Activated CD4-positive, alpha-beta T cell treated with anti-CD3 and anti-CD28 coated beads, Interleukin-2, Interleukin-4, amounts not matched to agents 100 ng/mL and 50 ng/mL, durations not matched to agents 16 hours and 8 hours (primary cell): ENCODE data around the gene IGSF5.
A peak's percentile ranks its signal among the peaks of the same experiment; 100 is the strongest.
"Not testable (repeated sequence)": the region's sequence is repeated elsewhere in the genome, so short reads cannot be mapped to it uniquely, and the experiment has no call there.

Experiments
- DNase-seq: peaks from one replicate; pipeline ENCODE4 v3.0.0-alpha.2; 2020; ENCODE audit warnings: low spot score

IGSF5 gene

GRCh38 chr21:39744883-39745282, at the start of gene IGSF5:
TSS of gene IGSF5 (plus strand) at chr21:39745183. CDS start at chr21:39745510, 327 bp downstream.
- DNase-seq = not testable (repeated sequence)

DNA sequence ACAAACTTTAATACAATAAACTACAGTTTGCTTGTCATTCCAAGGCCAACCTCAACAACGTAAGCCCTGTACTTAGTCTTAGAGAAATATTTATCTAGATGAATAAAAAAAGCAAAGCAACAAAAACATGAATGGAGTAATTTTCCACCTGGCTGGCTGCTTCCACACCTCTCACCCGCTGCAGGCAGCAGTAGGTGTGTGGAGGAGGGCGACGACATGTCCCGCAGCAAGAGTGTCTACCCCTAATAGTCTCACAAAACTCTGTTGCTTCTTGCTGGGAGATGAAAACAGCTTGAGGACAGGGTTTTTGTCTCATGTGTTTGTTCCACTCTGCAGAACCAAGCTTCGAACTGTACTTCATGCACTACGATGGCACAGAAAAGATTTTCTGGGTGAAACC, 48.8 kb upstream of the IGSF5 start:
- DNase-seq = no peak

- no peak for DNase-seq
Observed at GRCh38 chr21:39696618-39697017, 48.4 kb upstream of the IGSF5 start.

- DNase-seq = no peak
Observed at GRCh38 chr21:39700318-39700717, 44.7 kb upstream of the IGSF5 start.

DNA sequence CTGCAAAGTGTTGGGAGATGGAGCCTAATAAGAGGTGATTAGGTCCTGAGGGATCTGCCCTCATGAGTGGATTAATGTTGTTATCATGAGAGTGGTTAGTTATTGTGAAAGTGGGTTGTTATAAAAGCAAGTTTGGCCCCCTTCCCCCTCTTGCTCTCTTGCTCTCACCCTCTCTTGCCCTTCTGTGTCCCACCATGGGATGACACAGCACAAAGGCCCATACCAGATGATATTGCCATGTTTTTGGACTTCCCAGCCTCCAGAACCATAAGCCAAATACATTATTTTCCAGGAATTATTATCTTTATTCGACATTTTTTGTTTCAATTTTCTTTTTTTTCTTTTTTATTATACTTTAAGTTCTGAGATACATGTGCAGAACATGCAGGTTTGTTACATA, 41.4 kb upstream of the IGSF5 start:
- no peak for DNase-seq

DNA sequence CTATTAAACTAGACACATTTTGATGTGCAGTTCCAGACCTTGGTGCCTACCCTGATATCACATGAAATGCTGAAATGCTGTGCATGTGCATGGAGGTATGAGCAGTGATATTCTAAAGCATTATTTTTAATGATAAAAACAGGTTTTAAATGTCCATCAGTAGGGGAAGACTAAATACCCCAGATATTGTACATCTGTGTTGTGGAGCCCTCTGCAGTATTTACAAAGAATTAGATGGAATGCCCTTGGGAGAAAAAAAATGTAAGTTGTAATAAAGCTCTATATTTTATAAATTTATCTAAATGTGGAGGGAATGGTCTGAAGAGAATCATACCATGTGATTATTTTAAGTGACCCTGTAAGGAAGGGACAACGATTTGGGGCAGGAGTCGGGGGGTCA, 39.1 kb upstream of the IGSF5 start:
- no peak for DNase-seq

GRCh38 chr21:39707316-39707715, 37.7 kb upstream of the IGSF5 start:
- no peak for DNase-seq

- no peak for DNase-seq
Observed at GRCh38 chr21:39710866-39711265, 34.1 kb upstream of the IGSF5 start.

GRCh38 chr21:39712273-39712672, 32.7 kb upstream of the IGSF5 start:
- no peak for DNase-seq

DNA sequence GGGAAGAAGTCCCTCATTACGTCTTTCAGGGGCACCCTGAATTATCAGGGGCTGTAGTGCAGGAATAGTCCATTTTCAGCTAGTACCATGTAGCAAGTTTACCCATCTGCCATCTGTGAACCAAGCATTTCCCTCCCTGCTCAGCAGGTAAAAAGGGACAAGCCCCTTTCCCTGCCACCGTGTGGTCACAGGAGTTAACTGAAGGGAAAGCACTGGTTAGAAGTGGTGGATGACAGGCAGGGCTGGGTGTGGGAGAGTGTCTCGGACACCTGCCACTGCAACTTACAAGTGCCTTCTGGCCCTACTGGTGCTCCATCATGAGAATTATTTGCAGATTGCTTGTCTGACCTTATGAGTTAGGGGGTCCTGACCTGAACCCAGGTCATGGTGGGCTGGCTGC, 32.0 kb upstream of the IGSF5 start:
- DNase-seq = no peak

DNA sequence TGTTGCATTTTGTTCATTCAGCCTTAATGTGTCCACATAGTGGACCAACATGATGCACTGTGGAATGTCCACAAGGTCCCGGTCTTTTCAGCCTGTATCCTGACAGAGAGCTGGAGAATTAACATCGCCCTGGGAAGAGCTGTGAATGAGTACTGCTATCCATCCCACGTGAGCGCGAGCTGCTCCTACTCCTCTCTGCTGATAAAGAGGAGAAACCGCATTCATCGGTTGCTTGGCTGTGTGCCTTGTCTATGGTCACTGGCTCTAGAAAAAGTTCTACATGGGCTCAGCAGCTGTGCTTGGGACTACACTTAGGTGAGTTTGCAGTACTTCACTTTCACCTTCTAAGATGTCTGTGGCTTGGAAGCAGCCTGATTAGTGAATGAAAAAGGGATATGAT, 31.1 kb upstream of the IGSF5 start:
- DNase-seq = no peak

DNA sequence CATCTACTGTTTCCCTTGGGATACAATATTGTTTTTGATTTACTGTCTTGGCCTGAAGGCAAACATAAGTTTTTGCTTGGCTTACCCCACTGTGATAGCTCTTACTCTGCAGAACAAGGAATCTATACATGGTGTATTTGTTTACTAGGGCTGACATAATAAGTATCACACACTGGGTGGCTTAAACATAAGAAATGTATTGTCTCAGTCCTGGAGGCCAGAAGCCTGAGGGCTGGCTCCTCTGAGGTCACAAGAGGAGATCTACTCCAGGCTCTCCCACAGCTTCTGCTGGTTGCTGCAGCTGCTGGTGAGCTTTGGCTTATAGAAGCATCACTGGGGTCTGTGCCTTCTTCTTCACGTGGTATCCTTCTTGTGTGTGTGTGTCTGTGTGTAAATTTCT, 30.7 kb upstream of the IGSF5 start:
- DNase-seq = no peak

GRCh38 chr21:39715804-39716397, 29.1 kb upstream of the IGSF5 start:
- DNase-seq = peak; percentile 45

DNA sequence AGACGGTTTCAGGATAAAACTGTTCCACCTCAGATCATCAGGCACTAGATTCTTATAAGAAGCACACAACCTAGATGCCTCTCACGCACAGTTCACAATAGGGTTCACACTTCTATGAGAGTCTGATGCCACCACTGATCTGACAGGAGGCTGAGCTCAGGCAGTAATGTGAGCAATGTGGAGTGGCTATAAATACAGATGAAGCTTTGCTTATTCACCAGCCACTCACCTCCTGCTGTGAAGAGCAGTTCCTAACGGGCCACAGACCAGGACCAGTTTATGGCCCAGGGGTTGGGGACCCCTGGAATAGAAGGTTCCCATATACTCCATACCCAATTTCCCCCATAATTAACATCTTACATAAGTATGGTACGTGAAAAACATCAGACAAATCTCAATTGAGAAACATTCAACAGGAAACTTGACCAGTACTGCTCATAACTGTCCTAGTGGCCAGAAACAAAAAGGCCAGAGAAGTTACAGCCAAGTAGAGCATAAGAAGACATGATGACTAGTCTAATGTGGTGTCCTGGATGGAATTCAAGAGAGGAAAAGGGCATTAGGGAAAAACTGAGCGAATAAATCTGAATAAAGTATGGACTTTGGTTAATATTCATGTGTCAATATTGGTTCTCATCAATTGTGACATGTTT, 24.7 kb upstream of the IGSF5 start:
- no peak for DNase-seq

DNA sequence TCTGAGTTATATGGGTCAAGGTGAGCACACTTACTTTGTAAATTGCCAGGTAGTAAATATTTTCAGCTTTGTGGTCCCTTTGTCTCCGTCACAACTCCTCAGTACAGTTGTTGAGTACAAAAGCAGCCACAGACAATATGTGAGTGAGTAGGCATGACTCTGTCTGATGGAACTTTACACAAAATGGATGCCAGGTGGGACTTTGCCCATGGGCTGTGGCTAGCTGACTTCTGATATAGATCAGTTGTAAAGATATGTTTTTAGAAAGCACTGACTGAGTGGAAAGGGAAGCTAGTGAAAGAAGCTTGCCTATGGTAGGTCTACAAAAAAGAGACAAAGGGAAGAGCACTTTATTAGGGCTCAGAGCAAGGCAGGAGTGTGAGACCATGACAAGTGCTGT, 23.1 kb upstream of the IGSF5 start:
- DNase-seq = no peak

- no peak for DNase-seq
Observed at GRCh38 chr21:39724944-39725343, 20.0 kb upstream of the IGSF5 start.

GRCh38 chr21:39726133-39726532, 18.9 kb upstream of the IGSF5 start:
- DNase-seq = no peak

GRCh38 chr21:39727401-39728120, 17.4 kb upstream of the IGSF5 start:
- DNase-seq = no peak

DNA sequence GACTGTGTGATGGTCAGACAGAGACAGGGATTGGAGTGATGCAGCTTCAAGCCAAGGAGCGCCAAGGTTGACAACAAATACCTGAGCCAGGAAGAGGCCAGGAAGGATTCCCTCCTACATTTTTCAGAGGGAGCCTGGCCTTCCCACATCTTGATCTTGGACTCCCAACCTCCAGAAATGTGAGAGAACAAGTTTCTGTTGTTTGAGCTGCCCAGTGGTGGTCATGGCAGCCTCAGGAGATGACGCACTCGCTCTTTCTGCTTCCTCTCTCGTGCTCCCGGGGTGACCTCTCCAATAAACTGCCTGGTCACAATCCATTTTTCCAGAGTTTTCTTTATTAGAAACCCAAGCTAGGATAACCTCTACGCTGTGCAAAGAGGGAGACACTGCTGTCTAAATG, 16.6 kb upstream of the IGSF5 start:
- DNase-seq = no peak

DNA sequence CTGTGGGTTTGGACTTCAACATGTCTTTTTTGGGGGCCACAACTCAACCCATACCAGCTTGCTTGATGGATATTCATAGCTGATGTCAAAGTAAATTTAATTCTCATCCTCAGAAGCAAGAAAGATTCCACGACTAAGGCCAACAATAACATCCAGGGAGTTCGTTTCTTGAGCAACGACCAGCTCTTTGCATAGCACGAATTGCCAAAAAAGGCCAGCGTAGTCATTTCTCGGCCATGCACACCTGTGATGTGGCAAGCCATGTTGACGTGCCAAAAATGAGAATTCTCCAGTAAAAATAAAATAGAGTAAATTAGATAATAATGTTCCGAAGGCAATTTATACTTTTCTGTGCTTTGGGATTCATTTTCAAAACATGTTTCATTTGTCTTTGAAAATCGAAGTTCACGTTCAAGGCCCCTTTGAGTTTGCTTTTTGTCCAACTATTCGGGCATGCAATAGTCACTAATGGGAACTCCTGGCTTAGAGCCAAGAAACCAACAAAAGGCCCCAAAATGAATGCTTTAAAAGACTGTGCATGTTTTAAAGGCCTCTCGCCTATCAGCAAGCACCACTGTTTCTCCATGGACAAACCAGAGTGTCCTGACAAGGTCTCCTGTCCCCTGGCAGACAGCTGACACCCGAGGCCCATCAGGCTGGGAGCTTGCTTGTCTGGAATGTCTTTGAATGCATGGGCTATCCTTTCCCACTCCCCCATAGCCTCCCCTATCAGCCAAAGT, 14.4 kb upstream of the IGSF5 start:
- no peak for DNase-seq

DNA sequence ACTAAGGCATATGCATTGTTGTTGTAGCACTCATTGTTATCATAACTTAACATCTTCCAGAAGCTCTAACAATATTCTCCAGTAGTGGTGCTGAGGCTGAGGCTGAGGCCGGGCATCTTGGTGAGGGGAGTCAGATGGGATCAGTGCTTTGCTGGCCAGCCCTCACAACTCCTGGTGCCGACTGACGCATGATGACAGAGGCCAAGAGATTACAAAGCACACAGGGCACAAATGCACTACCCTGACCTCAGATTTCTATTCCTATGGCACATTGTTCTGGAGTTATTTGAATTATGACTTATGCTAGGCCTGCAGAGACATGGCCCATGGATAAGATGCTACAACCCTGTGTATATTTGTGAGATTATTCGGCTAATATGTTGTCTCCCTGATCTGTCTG, 8.3 kb upstream of the IGSF5 start:
- no peak for DNase-seq

- DNase-seq = no peak
Observed at GRCh38 chr21:39737376-39738000, 7.5 kb upstream of the IGSF5 start.
